Neural cell (in vitro differentiated cells): ENCODE results near the gene DLG4. TPM values are rescaled to one million over a fixed set of nuclear protein-coding genes. Genes with fewer than 3 reads are reported as not detected.

Experiments used
- H2AFZ ChIP-seq: fragments of 200-600, 300-800 bp; sonication (generic), shearing (Covaris generic); 2 replicates; pipeline ENCODE4 v1.6.0; 2014; ENCODE audit warnings: low read depth, mild to moderate bottlenecking, antibody characterized with exemption, low read length, moderate library complexity
- H3F3A ChIP-seq: fragments of 200-600 bp; shearing (Covaris generic); 2 replicates; pipeline ENCODE4 v1.6.1; 2016; ENCODE audit warnings: mild to moderate bottlenecking, moderate library complexity, mixed read lengths, antibody characterized with exemption, low read length; ENCODE audit not compliant: insufficient read depth, poor library complexity, severe bottlenecking
- H3K27ac ChIP-seq: fragments of 200-600, 300-800 bp; sonication (generic), shearing (Covaris generic); 2 replicates; pipeline ENCODE4 v1.5.1; 2014; ENCODE audit warnings: mild to moderate bottlenecking, low read length, moderate library complexity
- H3K27me3 ChIP-seq: fragments of 300-800, 200-600 bp; sonication (generic), shearing (Covaris generic); 2 replicates; pipeline ENCODE4 v1.6.0; 2014; ENCODE audit warnings: mild to moderate bottlenecking, low read depth, low read length, moderate library complexity; ENCODE audit not compliant: insufficient read depth
- H3K36me3 ChIP-seq: fragments of 300-800, 200-600 bp; sonication (generic), shearing (Covaris generic); 2 replicates; pipeline ENCODE4 v1.5.1; 2014; ENCODE audit warnings: mild to moderate bottlenecking, antibody characterized with exemption, low read length, moderate library complexity; ENCODE audit not compliant: insufficient read depth
- H3K4me2 ChIP-seq: fragments of 300-800, 200-600 bp; sonication (generic), shearing (Covaris generic); 2 replicates; pipeline ENCODE4 v1.6.0; 2014; ENCODE audit warnings: mild to moderate bottlenecking, low read length
- H3K4me3 ChIP-seq: fragments of 300-800, 200-600 bp; sonication (generic), shearing (Covaris generic); 2 replicates; pipeline ENCODE4 v1.5.1; 2014; ENCODE audit warnings: mild to moderate bottlenecking, low read length, moderate library complexity
- H3K79me2 ChIP-seq: fragments of 200-600 bp; shearing (Covaris generic); replicated peaks from 2 replicates; pipeline ENCODE4 v1.6.0; 2014; ENCODE audit warnings: mild to moderate bottlenecking, low read length, moderate library complexity; ENCODE audit not compliant: insufficient read depth
- H3K9ac ChIP-seq: fragments of 300-800, 200-600 bp; sonication (generic), shearing (Covaris generic); 2 replicates; pipeline ENCODE4 v1.6.1; 2016; ENCODE audit warnings: mild to moderate bottlenecking, low read length, mixed read lengths
- H3K9me2 ChIP-seq: fragments of 200-600 bp; shearing (Covaris generic); 2 replicates; pipeline ENCODE4 v1.6.1; 2016; ENCODE audit warnings: mild to moderate bottlenecking, low read length, mixed read lengths; ENCODE audit not compliant: insufficient read depth
- H3K9me3 ChIP-seq: fragments of 200-600, 300-800 bp; sonication (generic), shearing (Covaris generic); 2 replicates; pipeline ENCODE4 v1.6.1; 2016; ENCODE audit warnings: mild to moderate bottlenecking, mixed run types, low read length, moderate library complexity, mixed read lengths
- H4K20me1 ChIP-seq: fragments of 200-600 bp; shearing (Covaris generic); 2 replicates; pipeline ENCODE4 v1.6.1; 2016; ENCODE audit warnings: mild to moderate bottlenecking, mixed run types; ENCODE audit not compliant: insufficient read depth
- CTCF ChIP-seq: fragments of 450-650 bp; IDR thresholded peaks from 2 replicates; pipeline ENCODE4 v1.5.1; 2014; ENCODE audit warnings: antibody characterized with exemption, mild to moderate bottlenecking, moderate library complexity; ENCODE audit not compliant: poor library complexity, severe bottlenecking
- EP300 ChIP-seq: fragments of 450-650 bp; conservative IDR thresholded peaks from 2 replicates; pipeline ENCODE4 v1.6.1; 2014; ENCODE audit warnings: antibody characterized with exemption, mild to moderate bottlenecking, moderate library complexity; ENCODE audit not compliant: poor library complexity, severe bottlenecking
- EZH2 ChIP-seq: fragments of 200-600, 300-800 bp; shearing (Covaris generic), sonication (generic); IDR thresholded peaks from 2 replicates; pipeline ENCODE4 v1.6.1; 2014; ENCODE audit warnings: antibody characterized with exemption, low read length, borderline replicate concordance, mild to moderate bottlenecking; ENCODE audit not compliant: insufficient read depth, poor library complexity, severe bottlenecking
- MXI1 ChIP-seq: fragments of 450-650 bp; conservative IDR thresholded peaks from 2 replicates; pipeline ENCODE4 v1.6.1; 2014; ENCODE audit warnings: antibody characterized with exemption, mild to moderate bottlenecking; ENCODE audit not compliant: poor library complexity, severe bottlenecking
- POLR2AphosphoS5 ChIP-seq: IDR thresholded peaks from 2 replicates; pipeline ENCODE4 v1.6.1; 2012
- RAD21 ChIP-seq: fragments of 450-650 bp; conservative IDR thresholded peaks from 2 replicates; pipeline ENCODE4 v1.6.1; 2014; ENCODE audit warnings: antibody characterized with exemption, mild to moderate bottlenecking, moderate library complexity
- REST ChIP-seq: IDR thresholded peaks from 2 replicates; pipeline ENCODE4 v1.6.1; 2012; ENCODE audit warnings: borderline replicate concordance
- SMC3 ChIP-seq: fragments of 450-650 bp; conservative IDR thresholded peaks from 2 replicates; pipeline ENCODE4 v1.6.1; 2014; ENCODE audit warnings: antibody characterized with exemption, mild to moderate bottlenecking, moderate library complexity; ENCODE audit not compliant: poor library complexity
- TAF1 ChIP-seq: IDR thresholded peaks from 2 replicates; pipeline ENCODE4 v1.6.1; 2012; ENCODE audit warnings: low read depth
- polyA plus RNA-seq: library from polyadenylated mRNA; depleted of rRNA; stranded (reverse); fragments of >200 nt; gene quantifications from 2 replicates; pipeline ENCODE4 v1.2.3, GENCODE V29; 2014

Gene DLG4
- polyA plus RNA-seq, 1 donor from 2014 or later = 126 TPM

GRCh38 chr17:7186241-7186640 lies 33.4 kb downstream of the DLG4 start:
- Histone ChIP-seq H3K36me3 (no peaks in the 10 kb centered on the region), H3K4me2 (no peak overlapping the region), H3K9ac (no peak overlapping the region), H3K4me3 (no peak overlapping the region), H2AFZ (no peak overlapping the region), H3K79me2 (no peaks in the 10 kb centered on the region), H4K20me1 (no peaks in the 10 kb centered on the region), H3K9me2 (no peaks in the 10 kb centered on the region), H3K27me3 (no peaks in the 10 kb centered on the region), H3K27ac (no peak overlapping the region), H3K9me3 (no peaks in the 10 kb centered on the region), H3F3A (no peaks in the 10 kb centered on the region)
- no peak for TF ChIP-seq TAF1
- no peak for TF ChIP-seq RAD21
- no peak for TF ChIP-seq SMC3
- no peak for TF ChIP-seq REST
- no peak for TF ChIP-seq MXI1
- no peak for TF ChIP-seq POLR2AphosphoS5
- no peak for TF ChIP-seq EP300

DNA sequence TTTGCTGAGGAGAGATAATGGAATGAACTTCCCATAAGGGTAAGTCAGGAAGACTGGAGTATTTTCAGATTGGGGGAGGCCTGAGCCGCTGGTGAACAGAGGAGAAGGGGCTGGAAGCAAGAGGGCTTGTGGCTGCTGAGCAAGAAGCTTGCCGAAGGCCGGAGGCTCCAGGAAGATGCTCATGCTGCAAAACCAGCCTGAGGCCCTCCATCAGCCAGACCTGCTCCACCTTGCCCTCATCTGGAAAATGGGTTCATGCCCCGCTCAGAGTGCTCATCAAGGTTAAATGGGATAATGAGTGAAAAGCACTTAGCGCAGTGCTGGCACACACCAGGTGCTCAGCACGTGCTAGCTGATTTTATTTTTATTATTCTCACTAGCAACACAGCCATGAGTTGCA lies 35.0 kb downstream of the DLG4 start:
- no peaks in the 10 kb centered on the region for H3K79me2 ChIP-seq
- no peaks in the 10 kb centered on the region for H3K27me3 ChIP-seq
- H3K27ac ChIP-seq = no peak overlapping the region
- H3K9ac ChIP-seq = no peak overlapping the region
- H3K4me2 ChIP-seq = no peak overlapping the region
- H3F3A ChIP-seq = no peaks in the 10 kb centered on the region
- H3K36me3 ChIP-seq = no peaks in the 10 kb centered on the region
- no peak for TF ChIP-seq RAD21
- TF ChIP-seq SMC3 = no peak
- TF ChIP-seq REST = no peak
- no peak for TF ChIP-seq TAF1
- no peak for TF ChIP-seq EZH2
- TF ChIP-seq MXI1 = no peak
- no peak for TF ChIP-seq POLR2AphosphoS5
- TF ChIP-seq CTCF = no peak
- TF ChIP-seq EP300 = no peak
- no peaks in the 10 kb centered on the region for H3K9me2 ChIP-seq
- no peak overlapping the region for H2AFZ ChIP-seq
- no peak overlapping the region for H3K4me3 ChIP-seq
- H4K20me1 ChIP-seq = no peaks in the 10 kb centered on the region
- no peaks in the 10 kb centered on the region for H3K9me3 ChIP-seq
